T-cell (primary cell): ENCODE data around the gene ABHD6. TPM values are rescaled to one million over a fixed set of nuclear protein-coding genes. Genes with fewer than 3 reads are reported as not detected.

Experiments
- ATAC-seq, 4 experiments: fragments of 200-7000 bp in 3 of 4; fragments of 150-1000 bp in 1 of 4; cut with Tn5 transposase; replicated peaks in 1 of 4; 1 replicate in 3 of 4; 2 replicates in 1 of 4; pipeline ENCODE4 v1.10.0; 2021; ENCODE audit warnings: moderate library complexity in 3 of 4, mild to moderate bottlenecking in 2 of 4, moderate number of reproducible peaks in 1 of 4
- CTCF ChIA-PET, 2 donors: fragments of 300-600 bp; sonication (Branson Sonifier 250); formaldehyde crosslinking; loops; one replicate each; lab custom pipeline; 2022; ENCODE audit warnings: antibody characterized with exemption in 2 of 2; lab: Charles Lee
- POLR2A ChIA-PET, 2 donors: fragments of 300-600 bp; sonication (Branson Sonifier 250); formaldehyde crosslinking; loops; one replicate each; lab custom pipeline; 2022; ENCODE audit warnings: antibody characterized with exemption in 2 of 2; lab: Charles Lee
- DNase-seq, 35 experiments: peaks; one replicate each; pipeline versions ENCODE4 v3.0.0 to v3.0.0-alpha.2; 2013 to 2023
- H3K27ac ChIP-seq: one replicate; pipeline ENCODE4 v1.5.1; 2013; ENCODE audit warnings: low read length
- H3K27me3 ChIP-seq, 2 experiments: replicated peaks in 1 of 2; 1 replicate in 1 of 2; 2 replicates in 1 of 2; pipeline versions ENCODE4 v1.6.1 to v1.7.0; 2013; ENCODE audit warnings: low read length in 1 of 2, mixed read lengths in 1 of 2; ENCODE audit not compliant: control insufficient read depth in 2 of 2, insufficient read depth in 2 of 2; ENCODE audit errors: extremely low read depth in 1 of 2
- H3K36me3 ChIP-seq, 2 donors: 1 replicate in 1 of 2; 2 replicates in 1 of 2; pipeline versions ENCODE4 v1.6.1 to v1.7.0; 2013; ENCODE audit warnings: low read length in 1 of 2; ENCODE audit not compliant: control insufficient read depth in 2 of 2, insufficient read depth in 1 of 2; ENCODE audit errors: extremely low read depth in 1 of 2
- H3K4me1 ChIP-seq, 2 experiments: 1 replicate in 1 of 2; 2 replicates in 1 of 2; pipeline versions ENCODE4 v1.6.1 to v1.7.0; 2013; ENCODE audit warnings: low read length in 2 of 2, mixed read lengths in 1 of 2; ENCODE audit not compliant: insufficient read depth in 2 of 2, control insufficient read depth in 1 of 2; ENCODE audit errors: extremely low read depth in 1 of 2
- H3K4me3 ChIP-seq, 2 donors: 1 replicate in 1 of 2; 2 replicates in 1 of 2; pipeline versions ENCODE4 v1.5.1 to v1.7.0; 2013; ENCODE audit warnings: mild to moderate bottlenecking in 2 of 2, low read length in 1 of 2, moderate library complexity in 1 of 2; ENCODE audit not compliant: control insufficient read depth in 1 of 2; ENCODE audit errors: extremely low read depth in 1 of 2
- H3K9me3 ChIP-seq: 2 replicates; pipeline ENCODE4 v1.7.0; 2013
- H3K27ac Mint-ChIP-seq, 2 donors: one replicate each; pipeline ENCODE4 v1.8.0; 2020 to 2021; ENCODE audit warnings: mild to moderate bottlenecking in 2 of 2, mixed read lengths in 2 of 2
- H3K27me3 Mint-ChIP-seq, 2 donors: one replicate each; pipeline ENCODE4 v1.8.0; 2021 to 2022; ENCODE audit warnings: mixed read lengths in 2 of 2
- H3K36me3 Mint-ChIP-seq: one replicate; pipeline ENCODE4 v1.8.0; 2021; ENCODE audit warnings: mixed read lengths
- H3K4me1 Mint-ChIP-seq, 3 donors: one replicate each; pipeline ENCODE4 v1.8.0; 2020 to 2022; ENCODE audit warnings: mixed read lengths in 3 of 3, mild to moderate bottlenecking in 1 of 3
- H3K4me3 Mint-ChIP-seq, 3 donors: one replicate each; pipeline ENCODE4 v1.8.0; 2020 to 2022; ENCODE audit warnings: mild to moderate bottlenecking in 3 of 3, mixed read lengths in 3 of 3, moderate library complexity in 3 of 3
- H3K9me3 Mint-ChIP-seq, 3 donors: one replicate each; pipeline ENCODE4 v1.8.0; 2020 to 2022; ENCODE audit warnings: mixed read lengths in 3 of 3
- WGBS: methylation state at CpG from one replicate; pipeline ENCODE4 v1.1.5; 2013; ENCODE audit warnings: missing lambda C conversion rate; ENCODE audit not compliant: insufficient coverage; 5-methylcytosine and 5-hydroxymethylcytosine counted together
- total RNA-seq, 35 experiments: library from RNA in 6 of 35; stranded (reverse) in 6 of 35; fragments of 120-200 nt in 1 of 35; gene quantifications; one replicate each; pipeline versions ENCODE4 v1.2.1 to v1.2.4 and lab custom pipeline; 2013 to 2026

Gene ABHD6
- total RNA-seq, 5 donors from 2014 or later (not counting 1 experiment from before 2014, with no cell fraction given), result 3.9 to 7.0 (median 5.5) TPM

DNA sequence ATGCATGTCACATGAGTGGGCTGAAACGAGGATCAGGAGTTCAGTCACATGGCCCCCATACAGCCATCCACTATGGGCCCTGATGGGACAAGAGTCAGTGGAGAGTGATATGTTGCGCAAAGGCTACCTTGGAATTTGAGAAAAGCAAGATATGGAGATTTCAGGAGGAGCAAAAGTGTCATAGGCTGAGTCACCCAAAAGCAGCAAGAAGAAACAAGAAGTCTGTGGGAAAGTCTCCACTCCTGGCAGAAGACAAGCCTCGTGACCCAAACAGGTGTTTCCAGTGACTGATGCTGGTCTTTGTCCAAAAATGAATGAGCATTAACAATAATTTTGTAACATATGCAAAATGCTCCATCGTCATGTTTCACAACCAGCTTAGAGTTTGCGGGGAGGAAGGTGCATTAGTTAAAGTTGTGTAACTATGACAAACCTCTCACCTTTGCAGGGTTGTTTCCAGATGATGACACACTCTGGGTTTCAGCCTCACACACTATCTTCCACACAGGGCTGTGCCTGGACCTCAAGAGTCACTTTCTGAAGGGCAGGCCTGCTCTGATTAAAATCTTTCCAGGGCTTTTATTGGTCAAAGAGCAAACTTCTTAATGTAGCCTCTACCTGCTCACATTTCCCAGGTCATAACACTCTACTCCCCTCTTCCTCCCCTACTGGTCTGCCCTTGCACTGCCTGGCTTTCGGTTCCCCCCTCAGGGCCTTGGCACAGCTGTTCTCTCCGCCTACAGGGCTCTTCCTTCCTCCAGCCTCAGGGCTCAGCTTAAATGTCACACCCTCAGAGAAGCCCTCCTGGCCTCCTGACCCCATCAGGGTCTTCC, 22.9 kb upstream of the ABHD6 start:
- H3K4me3 ChIP-seq, result no peak overlapping the region
- WGBS, result 50% methylated on average over 3 of the region's 7 CpGs
- Mint-ChIP-seq H3K36me3 (no peaks in the 10 kb centered on the region), H3K4me3 (no peak overlapping the region), H3K4me1 (peaks cover 10 to 17% (median 12%) of the 10 kb centered on the region in 3 donors), H3K9me3 (no peaks in the 10 kb centered on the region), H3K27me3 (peaks cover 4 to 5% of the 10 kb centered on the region in 2 donors), H3K27ac (no peak overlapping the region)
- ATAC-seq, result peak; percentile 24 to 69 (median 36)
- ChIA-PET CTCF (interaction anchor here in 1 of 2 donors (2.2 kb wide), 1 partner anchor 27 kb away, joined by 5 read pairs; no protein-coding TSS in a partner anchor), POLR2A (interaction anchor here in 1 of 2 donors (0.6 kb wide), 1 partner anchor 503 kb away, joined by 3 read pairs; no protein-coding TSS in a partner anchor)
- no peaks in the 10 kb centered on the region for H3K36me3 ChIP-seq
- peaks cover 0 to 6% of the 10 kb centered on the region in 2 experiments for H3K4me1 ChIP-seq
- no peak overlapping the region for H3K27ac ChIP-seq
- DNase-seq, result peak in 3 of 35 experiments; percentile 5 to 27 (median 14)
- H3K27me3 ChIP-seq, result peaks cover 0 to 3% of the 10 kb centered on the region in 2 experiments
- H3K9me3 ChIP-seq, result no peaks in the 10 kb centered on the region

DNA sequence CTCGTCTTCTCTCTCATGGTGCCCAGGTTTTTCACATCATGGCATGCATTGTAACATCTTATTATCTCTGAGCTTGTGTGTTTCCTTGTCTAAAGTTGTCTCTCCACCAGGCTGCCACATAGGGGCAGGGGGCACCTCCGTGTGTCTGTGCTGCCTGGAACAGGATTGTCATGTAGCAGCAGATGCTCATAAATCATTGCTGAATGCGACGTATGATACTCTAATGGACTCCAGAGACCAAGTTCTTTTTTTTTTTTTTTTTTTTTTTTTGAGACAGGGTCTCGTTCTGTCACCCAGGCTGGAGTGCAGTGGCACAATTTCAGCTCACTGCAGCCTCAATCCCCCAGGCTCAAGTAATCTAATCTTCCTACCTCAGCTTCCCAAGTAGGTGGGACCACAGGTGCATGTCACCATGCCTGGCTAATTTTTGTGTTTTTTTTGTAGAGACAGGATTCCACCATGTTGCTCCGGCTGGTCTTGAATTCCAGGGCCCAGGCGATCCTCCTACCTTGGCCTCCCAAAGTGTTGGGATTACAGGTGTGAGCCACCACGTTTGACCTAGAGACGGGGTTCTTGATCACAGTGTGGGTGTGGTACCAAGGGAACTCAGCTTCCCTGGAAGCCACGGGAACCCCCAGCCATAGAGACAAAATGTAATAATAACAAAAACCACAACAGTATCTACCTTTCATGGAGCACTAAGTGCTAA, 22.1 kb upstream of the ABHD6 start:
- Histone ChIP-seq H3K4me1 (peaks cover 0 to 6% of the 10 kb centered on the region in 2 experiments), H3K27me3 (peaks cover 0 to 3% of the 10 kb centered on the region in 2 experiments), H3K36me3 (no peaks in the 10 kb centered on the region), H3K9me3 (no peaks in the 10 kb centered on the region), H3K27ac (no peak overlapping the region), H3K4me3 (no peak overlapping the region)
- DNase-seq (no peak), ATAC-seq (no peak)
- H3K27me3 Mint-ChIP-seq, result peaks cover 3 to 4% of the 10 kb centered on the region in 2 donors
- CTCF ChIA-PET, result interaction anchor here (0.6 to 2.2 kb wide), 2 partner anchors 28 to 76 kb away, joined by 4 to 5 read pairs; no protein-coding TSS in a partner anchor
- H3K9me3 Mint-ChIP-seq, result no peaks in the 10 kb centered on the region
- H3K4me1 Mint-ChIP-seq, result peaks cover 10 to 17% (median 12%) of the 10 kb centered on the region in 3 donors
- 76% methylated on average over 4 of the region's 10 CpGs for WGBS
- H3K27ac Mint-ChIP-seq, result no peak overlapping the region
- no peak overlapping the region for H3K4me3 Mint-ChIP-seq
- no peaks in the 10 kb centered on the region for H3K36me3 Mint-ChIP-seq
- POLR2A ChIA-PET, result no interaction called here

DNA sequence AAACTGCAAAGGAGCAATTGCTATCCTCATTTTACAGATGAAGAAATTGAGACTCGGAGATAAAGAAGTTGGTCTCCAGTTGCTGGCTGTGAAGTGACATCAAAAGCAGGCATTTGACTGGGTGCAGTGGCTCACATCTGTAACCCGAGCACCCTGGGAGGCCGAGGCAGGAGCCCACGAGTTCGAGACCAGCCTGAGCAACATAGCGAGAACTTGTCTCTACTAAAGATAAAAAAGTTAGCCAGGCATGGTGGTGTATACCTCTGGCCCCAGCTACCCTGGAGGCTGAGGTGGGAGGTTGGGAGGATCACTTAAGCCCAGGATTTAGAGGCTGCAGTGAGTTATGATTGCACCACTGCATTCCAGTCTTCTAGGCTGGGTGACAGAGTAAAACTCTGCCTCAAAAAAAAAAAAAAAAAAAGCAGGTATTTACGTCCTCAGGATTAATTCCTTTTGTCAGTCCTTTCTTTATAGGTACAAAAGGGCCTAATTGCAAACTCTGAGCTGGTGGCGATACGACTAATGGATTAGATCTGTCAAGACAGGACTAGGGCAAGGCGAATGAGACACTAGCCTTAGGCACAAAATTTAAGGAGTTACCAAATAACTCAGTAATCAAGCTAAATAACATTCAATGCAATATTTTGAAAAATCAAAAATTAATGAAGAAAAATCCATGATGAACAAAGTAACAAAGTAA, 20.9 kb upstream of the ABHD6 start:
- no peak overlapping the region for H3K27ac Mint-ChIP-seq
- no peaks in the 10 kb centered on the region for H3K9me3 ChIP-seq
- no peak overlapping the region for H3K4me3 ChIP-seq
- H3K4me1 ChIP-seq, result peaks cover 0 to 6% of the 10 kb centered on the region in 2 experiments
- H3K27ac ChIP-seq, result no peak overlapping the region
- ATAC-seq (no peak), DNase-seq (no peak)
- peaks cover 10 to 17% (median 12%) of the 10 kb centered on the region in 3 donors for H3K4me1 Mint-ChIP-seq
- ChIA-PET CTCF (interaction anchor here (0.6 to 2.4 kb wide), 23 partner anchors 11 to 1112 kb away, joined by 3 to 14 read pairs (median 5); partner anchors contain the start of gene FLNB (in 1 of the 2)), POLR2A (interaction anchor here in 1 of 2 donors (0.6 to 0.7 kb wide), 2 partner anchors 29 to 196 kb away, joined by 3 to 6 read pairs; no protein-coding TSS in a partner anchor)
- no peaks in the 10 kb centered on the region for H3K9me3 Mint-ChIP-seq
- 91% methylated on average over 7 of the region's 10 CpGs for WGBS
- no peaks in the 10 kb centered on the region for H3K36me3 ChIP-seq
- H3K27me3 Mint-ChIP-seq, result peaks cover 0 to 3% of the 10 kb centered on the region in 2 donors
- H3K27me3 ChIP-seq, result peaks cover 0 to 3% of the 10 kb centered on the region in 2 experiments
- no peaks in the 10 kb centered on the region for H3K36me3 Mint-ChIP-seq
- no peak overlapping the region for H3K4me3 Mint-ChIP-seq

DNA sequence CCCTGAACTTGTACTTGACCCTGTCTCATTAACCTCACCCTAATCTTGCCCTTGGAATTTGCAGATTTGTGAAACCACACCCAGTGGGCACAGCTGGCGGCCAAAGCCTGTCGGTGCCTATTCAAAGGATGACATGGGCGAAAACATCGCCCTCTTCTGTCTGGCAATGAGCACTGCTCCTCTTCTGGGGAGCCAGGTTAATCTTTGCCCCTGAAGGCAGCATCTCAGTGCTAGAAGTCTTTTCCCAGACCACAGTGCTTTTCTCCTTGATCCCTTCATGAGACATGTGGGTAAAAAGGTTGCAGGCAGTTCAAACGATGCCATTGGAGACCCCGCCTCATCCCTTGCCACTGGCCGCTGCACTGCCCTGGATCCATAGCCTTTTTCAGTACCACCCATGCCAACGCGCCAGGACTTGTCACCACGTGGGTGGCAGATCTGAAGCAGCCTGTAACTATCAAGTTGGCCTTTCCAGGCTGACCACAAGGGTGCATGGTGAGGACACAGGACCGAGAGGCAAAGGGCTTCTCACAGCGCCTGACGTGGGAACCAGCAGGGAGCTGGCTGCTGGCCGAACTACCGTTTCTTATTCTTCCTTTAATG, 20.3 kb upstream of the ABHD6 start:
- DNase-seq (peak; percentile 13 to 77 (median 42)), ATAC-seq (peak; percentile 82 to 93 (median 90))
- H3K9me3 ChIP-seq, result no peaks in the 10 kb centered on the region
- no peak overlapping the region for H3K27ac Mint-ChIP-seq
- H3K4me3 Mint-ChIP-seq, result peak overlapping the region in 2 of 3 donors; percentile 10 to 40
- ChIA-PET POLR2A (interaction anchor here (0.6 to 0.7 kb wide), 3 partner anchors 29 to 965 kb away, joined by 3 to 9 read pairs (median 6); no protein-coding TSS in a partner anchor), CTCF (interaction anchor here (0.6 to 2.4 kb wide), 25 partner anchors 10 to 1111 kb away, joined by 3 to 14 read pairs (median 5); partner anchors contain the start of gene FLNB (in 1 of the 2))
- no peaks in the 10 kb centered on the region for H3K36me3 Mint-ChIP-seq
- no peaks in the 10 kb centered on the region for H3K36me3 ChIP-seq
- H3K27me3 Mint-ChIP-seq, result peaks cover 0 to 3% of the 10 kb centered on the region in 2 donors
- H3K4me1 Mint-ChIP-seq, result peaks cover 10 to 17% (median 12%) of the 10 kb centered on the region in 3 donors
- H3K27ac ChIP-seq, result no peak overlapping the region
- peaks cover 0 to 6% of the 10 kb centered on the region in 2 experiments for H3K4me1 ChIP-seq
- WGBS, result 20% methylated on average over 10 of the region's 15 CpGs
- peaks cover 0 to 3% of the 10 kb centered on the region in 2 experiments for H3K27me3 ChIP-seq
- H3K4me3 ChIP-seq, result no peak overlapping the region
- no peaks in the 10 kb centered on the region for H3K9me3 Mint-ChIP-seq

DNA sequence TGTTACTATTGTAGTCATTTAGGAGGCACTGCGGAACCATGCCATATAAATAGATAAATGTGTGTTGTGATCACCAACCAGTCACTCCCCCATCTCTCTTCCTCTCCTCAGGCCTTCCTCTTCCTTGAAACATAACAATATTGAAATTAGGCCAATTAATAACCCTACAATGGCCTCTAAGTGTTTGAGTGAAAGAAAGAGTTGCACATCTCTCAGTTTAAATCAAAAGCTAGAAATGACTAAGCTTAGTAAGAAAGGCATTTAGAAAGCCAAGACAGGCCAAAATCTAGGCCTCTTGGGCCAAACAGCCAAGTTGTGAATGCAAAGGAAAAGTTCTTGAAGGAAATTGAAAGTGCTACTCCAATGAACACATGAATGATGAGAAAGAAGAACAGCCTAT, 18.7 kb upstream of the ABHD6 start:
- no peak for DNase-seq
- H3K27ac Mint-ChIP-seq, result no peak overlapping the region
- peaks cover 0 to 3% of the 10 kb centered on the region in 2 donors for H3K27me3 Mint-ChIP-seq
- H3K9me3 Mint-ChIP-seq, result no peaks in the 10 kb centered on the region
- H3K36me3 ChIP-seq, result no peaks in the 10 kb centered on the region
- ChIA-PET CTCF (interaction anchor here in 1 of 2 donors (2.0 kb wide), 1 partner anchor 31 kb away, joined by 8 read pairs; no protein-coding TSS in a partner anchor), POLR2A (interaction anchor here in 1 of 2 donors (0.6 kb wide), 1 partner anchor 114 kb away, joined by 3 read pairs; no protein-coding TSS in a partner anchor)
- H3K9me3 ChIP-seq, result no peaks in the 10 kb centered on the region
- no peak overlapping the region for H3K4me3 ChIP-seq
- peaks cover 0 to 6% of the 10 kb centered on the region in 2 experiments for H3K4me1 ChIP-seq
- WGBS, result no CpG with 5 or more reads among the region's 1 CpG
- no peak overlapping the region for H3K4me3 Mint-ChIP-seq
- H3K27ac ChIP-seq, result no peak overlapping the region
- peaks cover 10 to 17% (median 12%) of the 10 kb centered on the region in 3 donors for H3K4me1 Mint-ChIP-seq
- no peak for ATAC-seq
- H3K27me3 ChIP-seq, result peaks cover 0 to 3% of the 10 kb centered on the region in 2 experiments
- H3K36me3 Mint-ChIP-seq, result no peaks in the 10 kb centered on the region
